T1000 (cell line): ENCODE measurements around the gene FMN1.
"Not testable (repeated sequence)": the region's sequence is repeated elsewhere in the genome, so short reads cannot be mapped to it uniquely, and the experiment has no call there.

Experiments used
- DNase-seq: peaks from one replicate; lab custom pipeline; 2025; ENCODE audit warnings: mixed read lengths; lab: John Stamatoyannopoulos, UW

The FMN1 gene

DNA sequence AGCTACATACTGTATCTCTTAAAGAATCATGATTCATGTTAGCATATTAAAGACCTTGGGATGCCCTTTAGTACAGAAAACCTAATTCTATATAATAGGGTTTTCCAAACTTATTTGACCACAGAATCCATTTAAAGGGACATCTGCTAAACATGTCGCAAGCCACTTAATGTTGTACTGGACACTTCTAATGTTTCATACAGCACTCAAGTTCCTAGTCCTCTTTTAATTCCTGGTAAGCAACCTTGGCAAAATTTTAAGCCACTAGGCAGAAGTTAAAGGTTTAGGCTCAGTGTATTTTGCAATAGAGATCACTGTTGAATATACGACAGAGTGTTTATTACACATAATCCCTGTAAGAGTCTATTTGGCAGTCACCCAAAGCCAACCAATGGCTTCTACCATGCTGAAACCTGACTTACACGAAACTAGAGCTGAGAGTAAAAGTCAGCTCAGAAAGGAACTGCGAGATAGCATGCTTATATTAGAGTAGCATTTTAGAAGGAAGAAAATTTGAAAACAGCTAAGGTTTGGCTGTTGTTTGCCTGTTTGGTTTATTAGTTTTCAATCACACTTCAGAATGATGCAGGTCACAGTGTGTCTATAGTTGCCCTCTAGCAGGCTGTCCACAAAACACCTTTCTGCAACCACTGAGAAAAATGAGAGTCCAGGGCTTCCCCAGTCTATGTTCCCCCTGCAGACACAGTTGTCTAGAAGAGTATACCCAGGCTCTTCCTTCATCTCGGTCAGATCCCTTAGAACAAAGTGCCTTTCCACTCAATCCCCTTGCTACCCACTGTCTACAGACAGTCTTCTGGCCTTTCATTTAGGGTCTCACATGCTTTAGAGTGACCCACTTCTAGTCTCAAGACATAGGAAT is 104.4 kb downstream of the FMN1 start:
- no peak for DNase-seq

DNA sequence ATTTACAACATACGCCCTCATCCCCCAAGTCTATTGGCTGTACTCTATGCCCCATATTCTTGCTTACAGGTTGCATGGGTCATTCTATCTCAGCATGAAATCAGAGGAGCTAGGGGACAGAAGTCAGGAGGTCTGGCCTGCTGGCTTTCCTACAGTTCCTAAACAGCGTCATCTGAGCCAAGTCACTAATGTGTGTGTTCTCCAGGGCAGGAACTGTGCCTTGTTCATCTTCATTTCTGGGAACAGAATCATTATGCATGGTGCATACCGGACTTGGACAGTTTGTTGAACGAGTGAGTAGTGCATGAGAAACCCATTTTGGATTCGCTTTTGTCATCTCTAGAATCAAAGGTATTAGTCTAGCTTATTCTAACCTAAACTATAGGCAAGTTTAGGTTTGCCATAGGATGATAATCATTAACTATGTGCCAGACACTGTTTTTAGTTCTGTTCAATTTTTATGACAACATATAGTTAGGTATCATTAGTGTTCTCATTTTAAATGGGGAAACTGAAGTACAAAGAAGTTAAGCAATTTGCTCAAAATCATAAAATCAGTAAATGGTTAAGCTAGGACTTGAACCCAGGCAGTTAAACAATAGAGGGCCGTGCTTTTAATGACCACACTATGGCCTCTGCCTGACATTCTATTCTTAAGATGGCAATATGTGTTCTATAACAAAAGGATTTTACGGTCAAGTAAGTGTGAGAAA is 105.2 kb downstream of the FMN1 start:
- no peak for DNase-seq

DNA sequence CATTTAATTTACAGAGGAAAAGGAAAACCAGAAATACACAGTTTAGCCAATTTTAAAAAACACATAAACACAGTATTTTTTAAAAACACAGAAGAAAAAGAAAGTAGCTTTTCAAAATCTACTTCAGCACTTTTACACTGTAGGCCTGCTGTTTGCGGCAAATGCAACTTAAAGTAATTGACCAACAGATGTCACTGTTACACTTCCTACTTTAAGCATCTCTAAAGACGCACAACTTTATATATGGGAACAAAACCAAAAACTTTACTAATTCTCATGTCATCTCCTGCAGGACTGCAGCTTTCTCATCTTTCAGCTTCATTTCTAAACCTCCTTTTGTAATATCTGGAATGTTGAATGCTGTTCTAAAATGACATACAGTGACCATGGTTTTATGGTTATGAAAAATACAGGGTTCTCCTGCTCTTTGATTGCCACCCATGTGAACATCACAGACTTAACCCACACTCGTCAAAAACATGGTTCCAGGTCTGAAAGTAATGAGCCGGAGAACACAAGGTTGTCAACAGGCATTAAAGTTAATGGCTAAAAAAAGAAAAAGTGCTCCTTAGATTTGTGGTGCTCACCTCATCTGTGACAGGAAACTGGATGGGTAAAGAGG is 107.9 kb downstream of the FMN1 start:
- no peak for DNase-seq

DNA sequence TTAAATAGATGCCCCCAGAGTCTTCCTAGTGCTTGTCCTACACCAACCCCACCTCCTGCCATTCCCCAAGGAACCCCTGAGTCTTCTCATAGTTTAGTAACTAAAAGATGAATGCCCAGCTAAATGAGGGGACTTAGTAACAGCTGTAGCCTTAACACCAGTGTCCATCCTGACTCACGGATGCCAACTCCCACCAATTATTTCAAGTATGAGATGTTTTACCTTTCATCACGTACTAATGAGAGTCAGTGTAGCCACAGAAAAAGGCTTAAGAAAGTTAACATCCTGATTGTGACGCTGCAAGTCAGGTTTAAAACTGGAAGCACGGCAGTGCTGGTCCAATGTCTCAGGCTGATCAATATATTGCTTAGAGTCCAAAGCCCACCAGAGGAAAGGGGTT is 109.9 kb downstream of the FMN1 start:
- DNase-seq = no peak

DNA sequence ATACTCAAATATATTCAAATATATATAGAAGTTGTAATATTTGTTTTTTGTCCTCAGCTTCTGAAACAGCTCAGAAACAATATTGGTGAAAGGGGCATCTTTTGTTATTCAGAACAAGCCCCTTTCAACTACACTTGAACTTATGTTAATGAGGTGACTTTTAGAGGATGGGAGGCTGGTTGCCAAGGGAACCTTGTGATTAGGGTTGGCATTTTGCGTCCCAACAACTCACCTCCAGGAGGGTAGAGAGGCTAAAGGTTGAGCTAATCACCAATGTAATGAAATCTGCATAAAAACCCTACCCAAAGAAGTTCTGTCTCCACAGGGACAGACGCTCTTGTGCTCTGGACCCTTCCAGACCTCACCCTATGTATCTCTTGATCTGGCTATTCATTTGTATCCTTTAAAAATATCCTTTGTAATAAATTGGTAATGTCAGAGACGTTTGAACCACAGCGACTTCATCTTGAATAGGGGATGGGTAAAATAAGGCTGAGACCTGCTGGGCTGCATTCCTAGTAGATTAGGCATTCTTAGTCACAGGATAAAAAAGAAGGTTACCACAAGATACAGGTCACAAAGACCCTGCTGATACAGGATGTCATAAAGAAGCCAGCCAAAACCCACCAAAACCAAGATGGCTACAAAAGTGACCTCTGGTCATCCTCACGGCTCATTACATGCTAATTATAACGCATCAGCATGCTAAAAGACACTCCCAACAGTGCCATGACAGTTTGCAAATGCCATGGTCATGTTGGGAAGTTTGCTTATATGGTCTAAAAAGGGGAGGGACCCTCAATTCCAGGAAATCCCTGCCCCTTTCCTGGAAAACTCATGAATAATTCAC is 111.1 kb downstream of the FMN1 start:
- no peak for DNase-seq

DNA sequence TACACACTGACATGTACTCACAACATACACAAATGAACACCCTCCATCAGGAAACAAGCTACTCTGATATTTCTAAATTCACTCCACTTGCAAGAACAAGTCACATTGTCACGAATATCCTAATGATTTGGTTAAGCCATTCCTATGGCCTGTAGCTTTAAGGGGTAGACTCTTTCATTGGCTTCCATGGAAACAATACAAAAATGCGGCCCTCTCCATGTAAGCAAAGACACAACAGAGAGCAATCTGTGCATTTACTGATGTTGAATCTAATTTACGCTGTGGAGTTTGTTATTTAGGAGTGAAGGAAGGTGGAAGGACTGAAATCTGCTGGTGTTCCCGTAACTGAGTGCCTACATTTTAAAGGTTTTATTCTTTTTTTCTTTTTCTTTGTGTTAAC is 114.5 kb downstream of the FMN1 start:
- no peak for DNase-seq

DNA sequence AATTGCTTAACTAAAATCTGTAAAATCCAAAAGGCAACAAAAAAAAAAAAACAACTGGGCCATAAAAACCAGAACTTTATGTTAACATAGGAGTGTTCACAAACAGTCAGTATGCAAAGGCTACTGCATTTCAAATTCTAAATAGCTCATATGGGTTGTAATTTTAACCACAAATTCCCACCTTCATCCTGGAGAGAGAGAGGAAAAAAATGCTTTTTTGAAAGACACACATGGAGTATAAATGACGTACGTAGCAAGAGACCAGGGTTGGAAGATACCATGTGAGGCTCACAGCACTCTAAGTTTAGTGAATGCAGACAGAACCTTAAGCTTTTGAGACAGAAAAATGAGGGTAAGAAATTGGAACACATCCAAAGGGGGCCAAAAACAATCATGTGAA is 115.9 kb downstream of the FMN1 start:
- no peak for DNase-seq

DNA sequence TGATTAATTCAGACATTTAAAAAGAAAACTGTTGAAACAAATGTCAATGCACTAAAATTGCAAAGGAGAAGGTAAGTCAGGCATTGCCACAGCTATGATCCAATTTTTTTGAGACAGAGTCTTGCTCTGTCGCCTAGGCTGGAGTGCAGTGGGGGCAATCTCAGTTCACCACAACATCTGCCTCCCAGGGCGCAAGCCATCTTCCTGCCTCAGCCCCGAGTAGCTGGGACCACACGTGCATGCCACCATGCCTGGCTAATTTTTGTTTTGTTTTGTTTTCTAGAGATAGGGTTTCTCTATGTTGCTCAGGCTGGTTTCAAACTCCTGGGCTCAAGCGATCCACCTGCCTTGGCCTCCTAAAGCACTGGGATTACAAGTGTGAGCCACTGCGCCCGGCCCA is 117.6 kb downstream of the FMN1 start:
- no peak for DNase-seq

DNA sequence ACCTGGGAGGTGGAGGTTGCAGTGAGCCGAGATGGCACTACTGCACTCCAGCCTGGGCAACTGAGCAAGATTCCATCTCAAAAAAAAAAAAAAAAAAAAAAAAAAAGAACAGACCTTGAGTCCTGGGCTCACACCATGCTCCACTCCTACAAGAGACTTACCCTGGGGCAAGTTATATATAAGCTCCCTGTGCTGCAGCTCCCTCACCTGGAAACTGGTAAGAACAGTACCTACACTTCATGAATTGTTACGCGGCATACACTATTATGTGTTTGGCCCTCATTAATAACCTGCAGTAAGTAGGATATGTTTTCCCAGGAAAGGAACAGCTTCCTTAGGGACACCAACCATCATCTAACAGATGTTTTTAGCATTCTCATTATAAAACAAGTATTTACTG is 119.6 kb downstream of the FMN1 start:
- no peak for DNase-seq

DNA sequence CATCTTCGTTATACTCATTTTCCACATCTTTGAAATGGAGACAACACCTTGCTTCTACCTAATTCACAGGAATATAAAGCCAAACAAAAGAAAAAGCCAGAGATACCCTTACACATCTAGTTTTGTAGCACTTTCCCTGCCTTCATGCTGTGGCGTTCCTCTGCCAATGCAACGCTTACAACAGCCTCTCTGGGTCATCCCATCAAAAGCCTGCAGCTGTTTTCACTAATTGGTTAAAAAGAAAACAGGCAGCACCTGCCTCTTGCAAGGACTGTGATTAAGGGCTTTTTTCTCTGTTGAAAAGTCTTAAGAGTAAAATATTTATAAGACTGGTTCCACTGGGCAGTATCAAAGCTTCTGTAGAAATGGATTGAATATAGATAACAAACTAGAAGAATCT is 120.3 kb downstream of the FMN1 start:
- DNase-seq = no peak

DNA sequence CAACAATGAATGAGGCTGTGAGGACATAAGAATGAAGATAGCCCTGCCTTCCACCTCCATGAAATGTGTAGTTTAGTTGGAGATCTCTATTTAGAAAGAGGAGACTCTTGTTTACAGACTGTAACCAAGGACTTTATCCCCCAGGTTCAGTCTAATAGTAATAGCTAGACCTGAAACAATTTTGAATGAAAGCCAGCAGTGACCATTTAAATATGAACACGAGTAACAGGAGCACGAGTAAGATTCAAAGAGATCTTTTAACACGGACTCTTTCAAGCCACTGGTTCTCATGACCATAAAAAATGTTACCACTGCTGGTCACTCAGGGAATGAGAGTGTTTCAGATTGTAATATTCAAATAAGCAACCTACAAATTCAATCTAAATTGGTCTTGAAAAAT is 123.1 kb downstream of the FMN1 start:
- DNase-seq = no peak

DNA sequence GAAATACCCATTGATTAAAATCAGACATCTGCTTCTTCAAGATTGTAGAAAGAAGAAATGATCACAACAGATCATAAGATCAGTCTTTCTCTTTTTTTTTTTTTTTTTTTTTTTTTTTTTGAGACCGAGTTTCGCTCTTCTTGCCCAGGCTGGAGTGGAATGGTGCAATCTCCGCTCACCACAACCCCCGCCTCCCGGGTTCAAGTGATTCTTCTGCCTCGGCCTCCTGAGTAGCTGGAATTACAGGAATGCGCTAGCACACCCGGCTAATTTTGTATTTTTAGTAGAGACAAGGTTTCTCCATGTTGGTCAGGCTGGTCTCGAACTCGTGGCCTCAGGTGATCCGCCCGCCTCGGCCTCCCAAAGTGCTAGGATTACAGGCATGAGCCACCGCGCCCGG is 124.6 kb downstream of the FMN1 start:
- not testable (repeated sequence) for DNase-seq

DNA sequence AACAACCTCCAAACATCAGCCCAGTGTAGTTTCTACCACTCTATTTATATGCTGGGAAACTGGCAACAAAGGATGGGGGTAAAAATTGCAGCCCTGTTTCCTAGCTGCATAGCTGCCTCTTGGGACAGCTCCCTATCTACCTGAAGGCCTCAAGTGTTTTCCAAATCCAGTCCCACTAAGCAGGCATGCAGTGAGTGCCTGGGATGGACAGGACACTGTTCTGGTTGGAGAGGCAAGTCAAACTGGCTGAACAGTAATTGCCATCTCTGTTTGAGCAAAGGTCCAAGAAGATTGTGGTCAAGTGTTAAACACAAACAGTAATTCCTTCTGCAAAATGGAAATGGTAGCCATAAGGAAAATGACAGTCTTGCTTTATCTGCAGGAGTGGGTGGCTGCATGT is 125.4 kb downstream of the FMN1 start:
- no peak for DNase-seq

DNA sequence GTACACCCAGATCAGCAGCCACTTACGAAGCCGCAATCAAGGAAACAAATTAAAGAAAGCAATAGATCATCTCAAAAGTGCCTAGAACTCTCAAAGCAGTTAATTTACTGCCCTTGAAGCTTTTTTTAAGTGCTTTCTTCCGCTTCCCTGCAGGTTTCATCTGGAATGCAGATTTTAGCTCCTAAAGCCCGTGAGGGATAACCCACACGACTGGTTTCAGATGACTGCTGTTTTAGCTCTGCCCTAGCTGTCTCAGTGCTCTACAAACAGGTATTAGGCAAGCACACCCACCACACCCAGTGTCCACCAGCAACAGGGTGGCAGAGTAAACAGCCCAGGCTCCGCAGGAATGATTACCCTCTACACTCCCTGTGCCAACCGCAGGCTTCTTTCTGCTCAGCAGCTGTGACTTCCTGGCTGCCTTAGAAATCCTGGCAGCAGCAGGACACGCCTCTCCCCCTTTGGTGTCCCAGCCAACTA is 126.0 kb downstream of the FMN1 start:
- DNase-seq = no peak

DNA sequence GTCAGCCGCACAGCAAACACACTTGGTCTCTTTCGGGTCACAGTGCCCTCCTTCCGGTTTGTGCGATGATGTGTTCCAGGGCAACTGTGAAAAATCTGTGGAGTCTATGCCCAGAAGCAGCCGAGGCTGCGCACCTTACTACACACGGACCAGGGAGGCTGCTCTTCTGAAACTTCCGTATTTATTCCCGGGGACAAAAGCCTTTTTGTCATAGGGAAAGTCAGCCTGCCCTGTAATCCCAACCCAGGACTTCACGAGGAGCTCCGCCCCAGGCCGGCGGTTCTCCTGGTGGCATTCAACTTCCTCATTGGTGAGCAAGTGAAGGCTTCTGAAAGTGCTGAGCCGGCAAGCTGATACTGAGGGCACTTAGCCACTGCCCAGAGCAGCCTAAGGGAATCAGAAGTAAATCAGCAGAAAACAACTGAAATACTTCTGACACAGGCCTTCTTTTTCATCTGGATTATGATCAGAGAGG is 126.5 kb downstream of the FMN1 start:
- no peak for DNase-seq

DNA sequence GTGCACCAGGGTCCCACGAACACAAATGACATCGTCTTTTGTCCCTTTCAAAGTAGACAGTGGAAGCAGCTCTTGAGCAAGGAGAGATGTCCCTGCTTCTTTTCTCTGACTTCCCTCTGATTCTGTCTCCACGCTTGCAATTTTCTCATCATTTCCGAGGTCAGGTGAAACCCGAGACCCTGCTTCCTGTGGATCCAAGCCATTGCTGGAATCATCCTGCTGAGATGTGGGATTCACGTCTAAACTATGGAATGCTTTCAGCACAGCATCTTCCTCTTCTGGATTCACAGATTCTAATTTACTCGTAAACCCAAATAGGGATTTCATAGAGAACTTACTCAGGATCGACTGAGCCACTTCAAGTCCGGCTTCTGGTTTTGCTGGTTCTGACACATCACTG is 127.1 kb downstream of the FMN1 start:
- no peak for DNase-seq

DNA sequence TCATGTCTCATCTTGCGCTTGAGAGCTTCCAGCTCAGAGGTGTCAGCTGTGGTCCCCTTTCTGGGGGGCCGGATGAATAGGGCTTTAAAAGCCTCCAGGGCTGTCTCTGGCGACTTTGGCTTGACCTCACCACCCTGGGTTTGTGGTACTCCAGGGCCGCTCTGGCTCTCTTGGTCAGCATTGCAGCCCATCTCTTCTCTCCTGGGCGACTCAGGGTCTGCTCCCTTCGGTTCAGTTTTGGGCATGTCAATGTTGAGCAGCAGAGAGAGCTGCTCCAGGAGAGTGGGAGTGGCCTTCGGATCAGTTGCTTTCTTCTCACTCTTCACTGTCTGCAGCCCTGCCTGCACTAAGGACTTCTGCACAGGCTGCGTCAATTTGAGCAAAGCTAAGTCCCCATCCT is 127.9 kb downstream of the FMN1 start:
- DNase-seq = no peak

DNA sequence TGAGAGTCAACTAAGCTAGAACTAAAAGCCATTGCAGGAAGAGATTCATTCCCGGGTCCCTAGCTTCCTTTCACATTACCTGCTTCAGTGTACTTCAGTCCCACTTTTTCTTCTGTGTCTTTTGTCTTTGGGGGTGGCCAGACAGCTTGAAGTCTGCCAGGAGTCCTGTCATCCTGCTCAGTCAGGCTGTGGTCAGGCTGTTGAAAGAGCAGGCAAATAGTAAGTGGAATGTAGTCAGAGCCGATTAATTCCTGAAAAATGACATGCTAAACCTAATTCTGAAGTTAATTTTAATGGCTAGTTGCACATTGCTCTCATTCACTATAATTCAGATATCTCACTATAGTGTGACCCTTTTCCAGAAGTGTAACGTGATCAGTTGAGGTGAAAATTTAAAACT is 129.6 kb downstream of the FMN1 start:
- no peak for DNase-seq

DNA sequence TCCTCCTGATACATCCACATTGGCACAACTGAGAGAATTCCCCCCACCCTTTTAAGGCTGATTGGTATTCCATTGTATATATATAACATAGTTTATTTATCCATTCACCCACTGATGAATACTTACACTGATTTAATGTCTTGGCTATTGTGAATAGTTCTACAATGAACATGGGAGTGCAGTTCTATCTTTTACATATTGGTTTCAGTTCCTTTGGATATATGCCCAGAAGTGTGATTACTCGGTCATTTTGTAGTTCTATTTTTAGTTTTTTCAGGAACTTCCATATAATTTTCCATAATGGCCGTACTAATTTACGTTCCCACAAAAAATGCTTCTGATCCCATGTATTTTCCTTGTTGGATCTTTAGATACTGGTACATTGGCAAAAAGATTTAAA is 135.3 kb downstream of the FMN1 start:
- DNase-seq = no peak

DNA sequence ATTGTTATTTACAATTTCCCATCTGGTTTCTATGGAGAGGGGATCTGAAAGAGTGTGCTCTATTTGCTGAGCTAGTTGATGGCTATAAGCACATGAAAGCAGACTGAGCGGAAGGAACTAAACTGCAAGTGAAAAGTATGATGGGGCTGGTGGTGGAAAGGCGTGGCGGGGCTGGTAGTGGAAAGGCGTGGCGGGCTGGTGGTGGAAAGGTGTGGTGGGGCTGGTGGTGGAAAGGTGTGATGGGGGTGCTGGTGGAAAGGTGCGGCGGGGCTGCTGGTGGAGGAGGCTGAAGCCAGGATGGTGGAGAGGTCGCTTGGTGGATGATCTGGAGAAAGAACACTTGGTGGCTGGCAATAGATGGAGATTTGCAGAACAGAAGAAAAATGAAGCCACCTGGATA is 136.7 kb downstream of the FMN1 start:
- DNase-seq = no peak

DNA sequence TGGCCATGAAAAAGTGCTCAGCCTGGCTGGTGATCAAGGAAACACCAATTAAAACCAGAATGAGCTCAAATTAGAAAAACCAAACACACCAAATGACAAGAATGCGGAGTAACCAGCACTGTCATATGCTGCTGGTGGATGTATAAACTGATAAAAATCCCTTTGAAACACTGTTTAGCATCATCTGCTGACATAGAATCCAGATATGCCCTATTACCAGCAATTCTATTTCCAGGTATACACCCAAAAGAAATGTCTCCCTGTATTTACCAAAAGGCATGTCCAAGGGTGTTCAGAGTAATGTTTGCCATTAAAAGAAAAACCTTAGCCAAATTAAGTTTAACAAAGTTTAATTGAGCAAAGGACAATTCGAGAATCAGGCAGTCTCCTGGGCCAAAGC is 138.6 kb downstream of the FMN1 start:
- no peak for DNase-seq

DNA sequence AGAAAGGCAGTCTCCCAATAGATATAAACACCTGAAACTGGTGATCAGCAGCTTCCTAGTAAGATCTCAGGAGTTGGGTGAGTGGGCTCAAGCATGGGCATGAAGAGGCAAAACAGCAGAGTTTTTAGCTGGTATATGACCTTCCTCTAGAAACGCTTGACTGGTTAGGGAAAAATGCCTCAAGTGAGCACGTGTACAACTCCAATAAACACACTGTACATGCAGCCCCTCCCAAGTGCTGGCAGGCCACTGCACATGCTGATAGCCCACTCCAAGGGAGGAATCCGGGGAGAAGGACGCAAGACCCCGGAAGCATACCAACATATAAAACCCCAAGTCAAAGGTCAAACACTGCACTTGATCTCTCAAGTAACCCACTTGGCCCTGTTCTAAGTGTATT is 143.0 kb downstream of the FMN1 start:
- no peak for DNase-seq
